Lung (tissue), 12 donors: Measurements from ENCODE around the gene RGS16. TPM values are rescaled to one million over a fixed set of nuclear protein-coding genes. Genes with fewer than 3 reads are reported as not detected.

ENCODE experiments used
- ATAC-seq: fragments of 200-7000 bp; cut with Tn5 transposase; one replicate; pipeline ENCODE4 v1.9.1; 2020; ENCODE audit warnings: moderate number of reproducible peaks; ENCODE audit not compliant: insufficient read depth, low FRiP score
- DNase-seq, 3 donors: peaks; one replicate each; pipeline ENCODE4 v3.0.0-alpha.2; 2013 to 2017
- H3K27ac ChIP-seq, 2 donors: one replicate each; pipeline ENCODE4 v1.5.1; 2013; ENCODE audit warnings: mild to moderate bottlenecking in 2 of 2, moderate library complexity in 2 of 2, control low read depth in 1 of 2, inconsistent platforms in 1 of 2, low read depth in 1 of 2, low read length in 1 of 2
- H3K27me3 ChIP-seq, 3 donors: one replicate each; pipeline ENCODE4 v1.5.1; 2013; ENCODE audit warnings: low read length in 2 of 3; ENCODE audit not compliant: control insufficient read depth in 3 of 3, insufficient read depth in 3 of 3
- H3K36me3 ChIP-seq, 4 donors: one replicate each; pipeline ENCODE4 v1.5.1; 2013; ENCODE audit warnings: low read length in 4 of 4, mild to moderate bottlenecking in 1 of 4, moderate library complexity in 1 of 4; ENCODE audit not compliant: control insufficient read depth in 4 of 4, insufficient read depth in 4 of 4
- H3K4me1 ChIP-seq, 5 donors: one replicate each; pipeline ENCODE4 v1.5.1; 2013; ENCODE audit warnings: low read length in 5 of 5, mild to moderate bottlenecking in 2 of 5, moderate library complexity in 1 of 5; ENCODE audit not compliant: control insufficient read depth in 5 of 5, insufficient read depth in 5 of 5
- H3K4me3 ChIP-seq: one replicate; pipeline ENCODE4 v1.5.1; 2013; ENCODE audit warnings: mild to moderate bottlenecking, control low read depth, moderate library complexity
- H3K9ac ChIP-seq, 2 donors: one replicate each; pipeline ENCODE4 v1.5.1; 2013; ENCODE audit warnings: low read length in 2 of 2, control low read depth in 1 of 2; ENCODE audit not compliant: insufficient read depth in 1 of 2
- H3K9me3 ChIP-seq, 4 donors: one replicate each; pipeline ENCODE4 v1.5.1; 2013; ENCODE audit warnings: low read length in 3 of 4, mild to moderate bottlenecking in 1 of 4, moderate library complexity in 1 of 4; ENCODE audit not compliant: control insufficient read depth in 4 of 4, insufficient read depth in 3 of 4
- WGBS, 2 donors: extraction: QIAGEN DNeasy Blood & Tissue Kit; methylation state at CpG; one replicate each; pipeline ENCODE4 v1.1.7; 2013; 5-methylcytosine and 5-hydroxymethylcytosine counted together
- polyA plus RNA-seq, 2 donors: library from polyadenylated mRNA; stranded (reverse); fragments of 200-250 nt; gene quantifications; one replicate each; pipeline ENCODE4 v1.2.1, GENCODE V29; 2013
- total RNA-seq, 2 donors: library from RNA; depleted of rRNA in 1 of 2; stranded (reverse); fragments of >200 nt in 1 of 2; gene quantifications; one replicate each; pipeline ENCODE4 v1.2.1, GENCODE V29; 2014 to 2021
- TF ChIP-seq, protein P1 (sequence below): IDR thresholded peaks from 2 replicates; pipeline ENCODE4 v1.5.1; 2012; ENCODE audit warnings: mild to moderate bottlenecking; ENCODE audit errors: control extremely low read depth, extremely low read depth
- donor health status: control.
- donor health status: control.
- donor health status: Bipolar disorder and iron deficiency.
- donor health status: healthy.
- donor health status: DM: yes; HTN: yes; CAD: no.

Gene RGS16
- total and polyA plus RNA-seq, 4 donors, result 12.3 to 26.6 (median 15.0) TPM

DNA sequence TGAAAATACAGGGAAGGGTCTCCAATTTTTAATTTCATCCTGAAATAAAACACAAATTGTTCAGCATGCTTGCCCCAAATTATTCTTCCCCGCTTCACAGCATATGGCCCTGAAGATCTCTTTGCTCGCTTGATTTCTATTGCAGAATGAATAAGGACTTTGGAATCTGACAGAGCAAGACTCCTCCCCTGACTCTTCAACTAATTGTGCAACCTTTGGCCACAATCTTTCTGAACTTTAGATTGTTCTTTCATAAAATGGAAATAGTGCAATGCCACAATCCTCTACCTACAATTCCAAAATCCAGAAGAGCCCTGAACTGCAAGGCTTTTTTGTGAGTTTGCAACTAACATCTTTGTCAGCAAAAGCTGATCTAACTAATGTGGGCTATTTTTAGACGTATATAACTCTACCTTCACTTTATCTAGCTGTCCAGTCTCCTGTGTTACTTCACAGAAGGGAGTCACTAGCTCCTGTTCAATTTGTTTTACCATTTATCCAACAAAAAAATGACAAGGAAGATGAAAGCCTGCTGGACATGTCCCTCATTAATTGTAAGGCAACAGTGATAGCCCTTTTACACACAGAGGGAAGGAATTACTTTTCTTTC, 28.5 kb downstream of the RGS16 start:
- no peak overlapping the region for H3K4me3 ChIP-seq
- ATAC-seq, result peak; percentile 34
- H3K9ac ChIP-seq, result no peak overlapping the region
- peaks cover 0 to under 1% (median 0%) of the 10 kb centered on the region in 4 donors for H3K9me3 ChIP-seq
- 75 to 81% methylated on average over 3 of the region's 3 CpGs for WGBS, 2 donors
- no peaks in the 10 kb centered on the region for H3K27me3 ChIP-seq
- no peak for DNase-seq
- H3K36me3 ChIP-seq, result peaks cover 6 to 24% (median 17%) of the 10 kb centered on the region in 4 donors
- no peaks in the 10 kb centered on the region for H3K4me1 ChIP-seq
- no peak overlapping the region for H3K27ac ChIP-seq
- TF ChIP-seq, protein P1, sequence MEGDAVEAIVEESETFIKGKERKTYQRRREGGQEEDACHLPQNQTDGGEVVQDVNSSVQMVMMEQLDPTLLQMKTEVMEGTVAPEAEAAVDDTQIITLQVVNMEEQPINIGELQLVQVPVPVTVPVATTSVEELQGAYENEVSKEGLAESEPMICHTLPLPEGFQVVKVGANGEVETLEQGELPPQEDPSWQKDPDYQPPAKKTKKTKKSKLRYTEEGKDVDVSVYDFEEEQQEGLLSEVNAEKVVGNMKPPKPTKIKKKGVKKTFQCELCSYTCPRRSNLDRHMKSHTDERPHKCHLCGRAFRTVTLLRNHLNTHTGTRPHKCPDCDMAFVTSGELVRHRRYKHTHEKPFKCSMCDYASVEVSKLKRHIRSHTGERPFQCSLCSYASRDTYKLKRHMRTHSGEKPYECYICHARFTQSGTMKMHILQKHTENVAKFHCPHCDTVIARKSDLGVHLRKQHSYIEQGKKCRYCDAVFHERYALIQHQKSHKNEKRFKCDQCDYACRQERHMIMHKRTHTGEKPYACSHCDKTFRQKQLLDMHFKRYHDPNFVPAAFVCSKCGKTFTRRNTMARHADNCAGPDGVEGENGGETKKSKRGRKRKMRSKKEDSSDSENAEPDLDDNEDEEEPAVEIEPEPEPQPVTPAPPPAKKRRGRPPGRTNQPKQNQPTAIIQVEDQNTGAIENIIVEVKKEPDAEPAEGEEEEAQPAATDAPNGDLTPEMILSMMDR, result no peak

DNA sequence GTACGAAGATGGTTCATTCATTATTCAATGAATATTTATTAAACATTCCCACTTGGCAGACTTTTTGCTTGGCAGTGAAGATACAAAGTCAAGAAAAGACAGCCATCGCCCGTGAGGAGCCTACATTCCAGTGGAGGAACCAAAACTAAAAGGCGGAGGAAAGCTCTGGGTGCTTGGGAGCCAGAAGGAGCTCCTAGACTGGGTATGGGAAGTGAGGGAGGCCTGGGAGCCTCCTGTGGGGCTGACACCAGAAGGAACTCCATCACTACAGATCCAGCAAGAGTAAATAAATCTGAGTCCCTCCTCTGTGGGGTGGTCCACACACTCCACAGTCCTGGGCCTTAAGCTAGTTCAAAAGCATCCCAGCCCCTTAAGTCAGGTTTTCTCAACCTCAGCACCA, 30.0 kb downstream of the RGS16 start:
- Histone ChIP-seq H3K4me1 (no peaks in the 10 kb centered on the region), H3K4me3 (no peak overlapping the region), H3K27me3 (no peaks in the 10 kb centered on the region), H3K9ac (no peak overlapping the region), H3K9me3 (no peaks in the 10 kb centered on the region), H3K36me3 (peaks cover 6 to 15% (median 11%) of the 10 kb centered on the region in 4 donors), H3K27ac (no peak overlapping the region)
- TF ChIP-seq, protein P1, result no peak
- DNase-seq (no peak), ATAC-seq (no peak)
- WGBS, 2 donors, result 94 to 96% methylated on average over 4 of the region's 4 CpGs

DNA sequence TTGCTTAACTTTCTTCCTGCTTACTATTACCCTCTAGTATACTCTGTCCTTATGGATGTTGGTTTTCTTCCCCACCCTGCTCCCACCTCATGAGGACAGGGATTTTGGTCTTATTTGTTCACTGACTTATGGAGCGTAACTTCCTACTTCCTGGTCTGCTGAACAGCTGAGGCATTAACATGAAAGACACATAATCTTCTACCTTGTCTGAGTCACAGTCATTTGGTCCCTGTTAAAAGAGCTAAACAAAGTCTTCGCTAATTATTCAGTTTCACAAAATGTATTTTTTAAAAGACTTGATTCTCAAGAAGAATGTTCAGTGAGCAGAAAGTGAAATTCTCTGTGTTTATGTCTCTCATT, 33.6 kb downstream of the RGS16 start:
- Histone ChIP-seq H3K36me3 (peaks cover 4 to 11% (median 8%) of the 10 kb centered on the region in 4 donors), H3K4me3 (no peak overlapping the region), H3K9me3 (peaks cover 0 to 1% (median 0%) of the 10 kb centered on the region in 4 donors), H3K9ac (no peak overlapping the region), H3K4me1 (no peaks in the 10 kb centered on the region), H3K27ac (no peak overlapping the region), H3K27me3 (no peaks in the 10 kb centered on the region)
- TF ChIP-seq, protein P1, result no peak
- DNase-seq, result no peak
- 75 to 96% methylated on average over 2 of the region's 2 CpGs for WGBS, 2 donors
- ATAC-seq, result no peak
